ENCODE measurements around the gene EFR3B. TPM values are rescaled to one million over a fixed set of nuclear protein-coding genes. Genes with fewer than 3 reads are reported as not detected.
A peak's percentile ranks its signal among the peaks of the same experiment; 100 is the strongest.
"Not testable (repeated sequence)": the region's sequence is repeated elsewhere in the genome, so short reads cannot be mapped to it uniquely, and the experiment has no call there.

EFR3B gene
- total and polyA plus RNA-seq, 7 donors = 0.59 to 12.7 (median 1.7) TPM

DNA sequence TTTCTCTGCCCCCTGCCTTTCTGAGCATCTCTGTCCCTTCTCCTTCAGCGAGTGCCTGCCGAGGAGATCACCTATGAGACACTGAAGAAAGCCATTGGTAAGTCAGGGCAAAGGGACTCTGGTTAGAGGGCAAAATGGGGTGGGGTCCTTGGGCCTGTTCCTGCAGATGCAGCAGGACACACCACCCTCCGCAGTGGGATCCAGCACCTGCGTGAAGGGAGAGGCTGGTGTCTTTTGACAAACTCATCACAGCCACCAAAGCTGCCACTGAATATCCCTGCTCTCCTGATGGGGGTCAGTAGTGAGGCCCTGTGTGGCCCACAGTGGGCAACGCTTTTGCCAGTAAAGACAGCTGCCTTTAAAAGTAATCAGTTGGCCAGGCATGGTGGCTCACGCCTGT lies 107.8 kb downstream of the EFR3B start:
- Histone ChIP-seq H3K27me3 (ENCODE audit: insufficient read depth in 3 of 3, low read length in 2 of 3) (no peaks in the 10 kb centered on the region), H3K9me3 (no peaks in the 10 kb centered on the region), H3K4me1 (peaks cover 7% of the 10 kb centered on the region), H3K27ac (no peak overlapping the region), H3K36me3 (ENCODE audit: insufficient read depth in 1 of 2, low read depth in 1 of 2) (peaks cover 0 to 20% of the 10 kb centered on the region in 2 donors), H3K4me3 (no peak overlapping the region)
- intact Hi-C loops (cut with DNase I) = no loop called here
- TF ChIP-seq, protein P1, sequence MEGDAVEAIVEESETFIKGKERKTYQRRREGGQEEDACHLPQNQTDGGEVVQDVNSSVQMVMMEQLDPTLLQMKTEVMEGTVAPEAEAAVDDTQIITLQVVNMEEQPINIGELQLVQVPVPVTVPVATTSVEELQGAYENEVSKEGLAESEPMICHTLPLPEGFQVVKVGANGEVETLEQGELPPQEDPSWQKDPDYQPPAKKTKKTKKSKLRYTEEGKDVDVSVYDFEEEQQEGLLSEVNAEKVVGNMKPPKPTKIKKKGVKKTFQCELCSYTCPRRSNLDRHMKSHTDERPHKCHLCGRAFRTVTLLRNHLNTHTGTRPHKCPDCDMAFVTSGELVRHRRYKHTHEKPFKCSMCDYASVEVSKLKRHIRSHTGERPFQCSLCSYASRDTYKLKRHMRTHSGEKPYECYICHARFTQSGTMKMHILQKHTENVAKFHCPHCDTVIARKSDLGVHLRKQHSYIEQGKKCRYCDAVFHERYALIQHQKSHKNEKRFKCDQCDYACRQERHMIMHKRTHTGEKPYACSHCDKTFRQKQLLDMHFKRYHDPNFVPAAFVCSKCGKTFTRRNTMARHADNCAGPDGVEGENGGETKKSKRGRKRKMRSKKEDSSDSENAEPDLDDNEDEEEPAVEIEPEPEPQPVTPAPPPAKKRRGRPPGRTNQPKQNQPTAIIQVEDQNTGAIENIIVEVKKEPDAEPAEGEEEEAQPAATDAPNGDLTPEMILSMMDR (IDR thresholded peaks at IDR 0.05) = no peak
- ATAC-seq (no peak), DNase-seq (peak in 1 of 2 donors; percentile 14)
- 89 to 95% (median 89%) methylated on average over 6 of the region's 6 CpGs for WGBS, 3 donors

DNA sequence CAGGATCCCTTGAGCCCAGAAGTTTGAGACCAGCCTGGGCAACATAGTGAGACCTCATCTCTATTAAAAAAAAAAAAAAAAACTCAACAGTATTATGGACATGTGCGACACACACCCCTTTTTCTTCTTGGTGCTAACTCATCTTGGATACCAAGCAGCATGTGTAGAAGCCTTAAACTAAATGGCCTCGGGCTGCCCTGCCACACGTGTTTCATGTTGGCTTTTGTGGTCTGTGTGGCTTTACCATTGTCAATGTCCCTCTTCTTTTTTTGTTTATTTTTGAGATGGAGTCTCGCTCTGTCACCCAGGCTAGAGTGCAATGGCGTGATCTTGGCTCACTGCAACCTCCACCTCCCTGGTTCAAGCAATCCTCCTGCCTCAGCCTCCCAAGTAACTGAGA lies 109.1 kb downstream of the EFR3B start:
- H3K27ac ChIP-seq; H3K4me1 ChIP-seq; H3K4me3 ChIP-seq; intact Hi-C loops (cut with DNase I); ATAC-seq; H3K9me3 ChIP-seq; H3K27me3 ChIP-seq (ENCODE audit: insufficient read depth in 3 of 3, low read length in 2 of 3); DNase-seq: not testable (repeated sequence)
- H3K36me3 ChIP-seq (ENCODE audit: insufficient read depth in 1 of 2, low read depth in 1 of 2) = peaks cover 0 to 11% of the 10 kb centered on the region in 2 donors
- WGBS, 3 donors = 93 to 97% (median 95%) methylated on average over 5 of the region's 5 CpGs

DNA sequence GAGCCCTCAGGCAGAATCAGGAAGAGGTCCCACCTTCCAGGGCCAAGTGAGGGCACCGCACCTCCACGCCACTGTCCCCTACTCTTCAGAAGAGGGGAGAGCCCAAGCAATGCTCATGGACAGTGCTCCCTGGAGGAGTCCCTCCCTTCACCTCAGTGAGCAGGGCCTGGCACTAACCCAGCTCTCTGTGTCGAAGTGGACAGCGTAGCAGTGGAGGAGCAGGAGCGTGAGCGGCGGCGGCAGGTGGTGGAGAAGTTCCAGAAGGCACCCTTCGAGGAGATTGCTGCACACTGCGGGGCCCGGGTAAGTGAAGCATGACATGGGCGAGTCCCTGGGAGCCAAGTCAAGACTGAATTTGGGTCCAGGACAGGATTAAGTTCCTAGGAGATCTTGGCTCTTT lies 109.8 kb downstream of the EFR3B start:
- H3K4me1 ChIP-seq = peaks cover 7% of the 10 kb centered on the region
- no peaks in the 10 kb centered on the region for H3K9me3 ChIP-seq
- WGBS, 3 donors = 36 to 72% (median 46%) methylated on average over 11 to 12 of the region's 12 CpGs
- H3K27me3 ChIP-seq (ENCODE audit: insufficient read depth in 3 of 3, low read length in 2 of 3) = no peaks in the 10 kb centered on the region
- intact Hi-C loops (cut with DNase I) = no loop called here
- ATAC-seq (peak; percentile 84 to 96 (median 95)), DNase-seq (peak; percentile 53 to 87)
- H3K27ac ChIP-seq = no peak overlapping the region
- TF ChIP-seq, protein P1 (IDR thresholded peaks at IDR 0.05) = no peak
- peaks cover 0 to 5% of the 10 kb centered on the region in 2 donors for H3K36me3 ChIP-seq (ENCODE audit: insufficient read depth in 1 of 2, low read depth in 1 of 2)
- H3K4me3 ChIP-seq = no peak overlapping the region

DNA sequence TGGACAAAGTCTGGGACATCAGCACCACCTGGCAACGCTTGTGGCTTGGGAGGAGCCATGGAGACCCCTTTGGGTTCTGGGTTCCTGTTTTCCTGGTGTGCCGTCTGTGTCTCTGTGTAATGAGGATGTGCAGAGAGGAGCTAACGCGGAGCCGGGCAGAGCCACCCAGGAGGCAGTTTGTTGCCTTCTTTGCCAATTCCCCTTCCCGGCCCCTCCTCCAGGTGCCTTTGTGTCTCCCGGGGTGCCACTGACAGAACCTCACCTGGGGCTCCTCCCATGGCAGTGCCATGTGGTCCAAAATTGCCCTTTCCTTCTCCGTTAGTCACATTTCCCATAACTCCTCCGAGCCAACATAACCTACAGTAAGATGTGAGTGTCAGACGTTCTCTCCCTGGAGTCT lies 113.5 kb downstream of the EFR3B start:
- intact Hi-C loops (cut with DNase I) = no loop called here
- H3K27ac ChIP-seq = no peak overlapping the region
- DNase-seq = no peak
- no peaks in the 10 kb centered on the region for H3K27me3 ChIP-seq (ENCODE audit: insufficient read depth in 3 of 3, low read length in 2 of 3)
- H3K4me3 ChIP-seq = no peak overlapping the region
- peaks cover 7% of the 10 kb centered on the region for H3K4me1 ChIP-seq
- 84 to 91% (median 91%) methylated on average over 10 of the region's 10 CpGs for WGBS, 3 donors
- TF ChIP-seq, protein P1 (IDR thresholded peaks at IDR 0.05) = no peak
- ATAC-seq = no peak
- H3K9me3 ChIP-seq = no peaks in the 10 kb centered on the region
- no peaks in the 10 kb centered on the region for H3K36me3 ChIP-seq (ENCODE audit: insufficient read depth in 1 of 2, low read depth in 1 of 2)

DNA sequence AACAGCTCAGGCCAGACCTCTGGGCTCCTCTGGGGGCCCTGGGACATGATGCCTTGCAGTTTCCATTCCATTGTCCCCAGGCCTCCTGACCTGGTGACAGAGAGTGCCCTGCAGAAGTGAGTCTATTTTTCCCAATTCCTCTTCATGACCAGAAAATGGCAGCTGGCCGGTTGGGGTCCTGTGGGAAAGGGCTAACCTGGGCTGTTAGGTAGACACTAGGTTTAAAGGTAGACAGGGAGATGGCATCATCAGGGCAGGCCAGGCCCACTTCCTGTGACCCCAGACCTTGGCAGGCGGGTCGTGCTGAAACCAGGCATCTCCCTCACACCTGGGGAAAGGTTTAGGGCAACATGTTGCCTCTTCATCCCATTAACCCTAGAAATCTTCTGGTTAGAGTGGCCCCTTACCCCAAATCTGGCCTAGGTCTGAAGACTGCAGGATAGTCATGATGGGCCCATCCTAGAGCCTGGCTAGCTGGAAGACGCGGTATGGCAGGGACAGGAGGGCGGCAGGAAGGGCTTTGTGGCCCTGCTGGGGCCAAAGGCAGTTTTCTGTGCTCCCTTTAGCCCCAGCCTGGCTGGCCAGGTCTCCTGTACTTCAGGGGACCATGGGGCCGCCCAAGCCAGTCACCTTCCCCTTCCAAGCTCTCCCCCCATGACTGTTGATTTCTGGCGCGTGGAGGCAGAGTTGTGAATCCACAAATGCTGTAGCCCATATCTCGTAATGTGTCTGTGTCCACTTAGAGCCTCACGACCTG lies 116.4 kb downstream of the EFR3B start:
- DNase-seq (no peak), ATAC-seq (no peak)
- H3K27ac ChIP-seq = no peak overlapping the region
- no peaks in the 10 kb centered on the region for H3K9me3 ChIP-seq
- TF ChIP-seq, protein P1 (IDR thresholded peaks at IDR 0.05) = no peak
- intact Hi-C loops (cut with DNase I) = no loop called here
- no peaks in the 10 kb centered on the region for H3K36me3 ChIP-seq (ENCODE audit: insufficient read depth in 1 of 2, low read depth in 1 of 2)
- no peak overlapping the region for H3K4me3 ChIP-seq
- no peaks in the 10 kb centered on the region for H3K4me1 ChIP-seq
- peaks cover 0 to 3% (median 0%) of the 10 kb centered on the region in 3 donors for H3K27me3 ChIP-seq (ENCODE audit: insufficient read depth in 3 of 3, low read length in 2 of 3)
- 95 to 96% (median 96%) methylated on average over 11 of the region's 11 CpGs for WGBS, 3 donors
